HG02840 (cell line): ENCODE data around the gene GNAQ.

Source experiments
- ATAC-seq: cut with Tn5 transposase; IDR thresholded peaks from one replicate; pipeline ENCODE4 v1.9.1; 2021; ENCODE audit warnings: mild to moderate bottlenecking, moderate library complexity, moderate number of reproducible peaks; ENCODE audit not compliant: unreplicated experiment, low FRiP score

Gene GNAQ

GRCh38 chr9:77949751-77950436 lies 81.7 kb downstream of the GNAQ start:
- ATAC-seq = no peak

DNA sequence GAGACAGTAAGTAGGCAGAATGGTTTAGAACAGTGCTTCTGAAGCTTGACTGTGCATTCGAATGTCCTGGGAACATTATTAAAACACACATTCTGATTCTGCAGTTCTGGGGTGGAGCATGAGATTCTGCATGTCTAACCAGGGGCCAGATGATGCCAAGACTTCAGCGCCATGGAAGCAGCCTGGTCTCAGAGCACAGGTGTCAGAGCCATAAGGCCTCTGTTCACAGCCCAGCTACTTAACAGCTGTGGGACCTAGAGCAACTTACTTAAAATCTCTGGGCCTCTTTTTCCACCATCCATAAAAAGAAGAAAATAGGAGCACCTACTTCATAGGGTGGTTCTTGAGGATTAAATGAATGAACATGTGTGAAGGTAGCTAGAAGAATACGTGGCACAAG lies 84.0 kb downstream of the GNAQ start:
- ATAC-seq = no peak

DNA sequence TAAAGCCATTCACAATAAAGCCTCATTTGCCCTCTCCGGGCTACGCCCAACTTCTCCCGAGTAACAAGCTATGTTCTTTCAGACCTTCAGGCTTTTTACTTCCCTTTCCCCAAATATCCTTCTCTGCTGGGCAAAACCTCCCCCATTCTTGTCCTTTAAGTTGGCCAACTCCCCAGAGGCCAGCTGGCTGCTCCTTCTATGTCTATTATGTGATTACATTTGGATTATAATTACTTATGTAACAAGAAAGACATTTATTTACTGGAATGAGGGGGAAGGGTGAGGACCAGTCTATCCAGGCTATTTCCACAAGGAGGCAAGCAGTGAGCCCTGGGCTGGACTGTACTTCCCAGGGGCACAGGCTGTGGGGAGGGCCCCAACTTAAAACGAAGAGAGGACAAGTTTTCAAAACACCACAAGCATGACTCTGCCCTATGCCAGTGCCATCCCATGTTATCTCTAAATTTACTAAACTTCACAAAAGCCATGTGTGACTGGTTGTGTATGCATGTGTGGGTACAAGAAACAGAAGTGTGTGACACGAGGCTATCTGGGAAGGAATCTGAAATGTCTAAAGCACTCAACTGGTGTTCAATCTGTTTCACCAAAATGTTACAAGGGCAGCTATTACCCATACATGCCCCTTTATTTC lies 84.5 kb downstream of the GNAQ start:
- no peak for ATAC-seq

GRCh38 chr9:77946296-77946695 lies 85.3 kb downstream of the GNAQ start:
- ATAC-seq = no peak

GRCh38 chr9:77945798-77946197 lies 85.8 kb downstream of the GNAQ start:
- ATAC-seq = no peak

- no peak for ATAC-seq
These were observed 86.9 kb downstream of the GNAQ start for GRCh38 chr9:77944556-77945243.

DNA sequence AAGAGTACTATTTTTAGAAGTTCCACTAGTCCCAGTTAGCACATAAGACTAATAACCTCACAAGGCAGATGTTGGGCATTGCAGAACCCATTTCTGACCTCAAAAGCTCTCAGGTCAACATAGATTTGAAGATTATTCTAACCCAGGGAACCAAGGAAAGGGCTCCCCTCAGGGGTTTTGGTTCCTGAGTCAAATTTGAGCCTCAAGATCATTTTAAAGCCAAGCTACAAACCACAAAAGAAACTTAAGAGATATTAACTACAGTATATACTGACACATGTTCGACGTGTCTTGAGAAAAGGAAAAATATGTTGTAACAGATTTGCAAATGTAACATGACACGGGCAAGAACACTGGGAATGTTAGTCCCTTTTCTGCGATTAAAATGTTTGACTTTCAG lies 88.6 kb downstream of the GNAQ start:
- ATAC-seq = no peak

DNA sequence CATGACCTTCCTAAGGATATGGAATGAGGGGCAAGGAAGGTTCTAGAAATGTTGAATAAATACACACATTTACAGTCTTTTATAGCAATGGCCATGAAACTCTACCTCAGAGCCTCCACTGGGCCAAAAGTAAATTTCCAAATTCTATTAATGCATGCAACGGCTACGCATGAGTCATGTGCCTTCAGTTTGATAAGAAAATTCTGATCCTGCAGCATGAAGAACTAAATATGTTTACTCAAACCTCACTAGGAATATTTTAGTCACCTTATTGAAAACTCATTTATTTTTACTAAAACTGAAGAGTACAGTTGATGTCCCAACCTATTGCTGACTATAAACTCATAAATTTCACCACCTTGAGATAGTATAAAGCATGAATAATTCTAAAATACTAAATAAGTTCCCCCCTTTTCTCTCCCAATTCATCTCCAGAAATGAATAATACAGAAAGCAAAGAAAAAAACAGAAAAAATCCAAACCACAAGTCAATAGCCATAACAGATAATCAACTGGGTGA lies 92.4 kb downstream of the GNAQ start:
- ATAC-seq = no peak

- no peak for ATAC-seq
These were observed 93.4 kb downstream of the GNAQ start for GRCh38 chr9:77938163-77938562.

GRCh38 chr9:77935974-77936373 lies 95.6 kb downstream of the GNAQ start:
- no peak for ATAC-seq

DNA sequence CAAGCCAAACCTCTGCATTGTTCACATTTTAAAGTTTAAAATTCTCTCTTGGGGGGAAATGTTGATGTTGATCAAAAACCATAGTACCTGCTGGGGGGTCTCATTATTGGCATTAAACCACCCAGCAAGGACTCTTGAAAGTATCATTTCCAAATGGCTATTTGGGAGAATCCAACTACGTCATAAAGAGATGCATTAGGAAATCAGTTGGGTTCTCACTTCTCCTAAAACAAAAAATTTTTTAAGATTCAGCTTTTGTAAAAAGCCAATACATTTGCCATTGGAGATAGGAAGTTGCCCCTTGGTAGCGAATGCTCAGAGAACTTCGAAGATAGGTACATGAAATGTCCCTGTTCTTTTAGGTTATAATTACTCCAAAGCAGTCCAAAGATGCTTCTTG lies 96.4 kb downstream of the GNAQ start:
- no peak for ATAC-seq

GRCh38 chr9:77933976-77934375 lies 97.6 kb downstream of the GNAQ start:
- ATAC-seq = no peak

DNA sequence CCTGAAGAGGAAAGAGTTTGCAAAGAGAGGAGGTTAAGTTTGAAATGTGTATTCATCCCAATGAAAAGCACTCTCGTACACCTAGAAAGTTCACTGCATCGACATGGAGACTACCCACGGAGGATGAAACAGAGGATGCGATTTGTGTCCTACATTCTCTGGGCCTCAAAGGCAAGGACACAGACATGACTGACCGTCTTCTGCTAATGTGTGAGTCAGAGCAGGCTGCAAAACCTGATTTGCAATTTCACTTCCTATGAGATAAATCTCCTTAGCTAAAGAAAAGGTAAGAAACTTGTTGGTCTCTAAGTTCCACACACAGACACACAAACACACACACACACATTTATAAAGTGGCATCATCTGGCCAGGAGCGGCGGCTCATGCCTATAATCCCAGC lies 98.6 kb downstream of the GNAQ start:
- ATAC-seq = no peak

- ATAC-seq = no peak
These were observed 101.7 kb downstream of the GNAQ start for GRCh38 chr9:77929942-77930341.

- no peak for ATAC-seq
These were observed 104.3 kb downstream of the GNAQ start for GRCh38 chr9:77927265-77927664.

- ATAC-seq = no peak
These were observed 105.2 kb downstream of the GNAQ start for GRCh38 chr9:77926371-77926878.

GRCh38 chr9:77922591-77922990 lies 109.0 kb downstream of the GNAQ start:
- ATAC-seq = no peak

DNA sequence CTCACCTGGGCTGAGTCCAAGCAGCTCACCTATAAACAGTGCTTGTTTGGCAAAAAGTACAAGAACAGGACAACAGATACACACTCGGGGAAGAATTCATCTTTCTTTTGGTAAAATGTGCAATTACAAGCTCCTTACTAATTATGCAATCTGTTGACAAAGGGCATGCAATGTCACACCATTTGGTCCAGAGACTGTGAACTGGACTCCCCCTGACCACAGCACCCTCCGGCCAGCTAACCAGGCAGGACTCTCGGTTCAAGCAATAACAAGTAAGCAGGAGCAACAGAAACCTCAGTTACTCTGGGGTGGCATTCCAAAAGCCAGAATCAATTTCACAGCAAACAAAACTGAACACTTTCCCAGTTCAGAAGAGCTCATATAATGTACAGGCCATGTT lies 113.8 kb downstream of the GNAQ start:
- ATAC-seq = no peak

- ATAC-seq = no peak
These were observed 114.8 kb downstream of the GNAQ start for GRCh38 chr9:77916820-77917219.

DNA sequence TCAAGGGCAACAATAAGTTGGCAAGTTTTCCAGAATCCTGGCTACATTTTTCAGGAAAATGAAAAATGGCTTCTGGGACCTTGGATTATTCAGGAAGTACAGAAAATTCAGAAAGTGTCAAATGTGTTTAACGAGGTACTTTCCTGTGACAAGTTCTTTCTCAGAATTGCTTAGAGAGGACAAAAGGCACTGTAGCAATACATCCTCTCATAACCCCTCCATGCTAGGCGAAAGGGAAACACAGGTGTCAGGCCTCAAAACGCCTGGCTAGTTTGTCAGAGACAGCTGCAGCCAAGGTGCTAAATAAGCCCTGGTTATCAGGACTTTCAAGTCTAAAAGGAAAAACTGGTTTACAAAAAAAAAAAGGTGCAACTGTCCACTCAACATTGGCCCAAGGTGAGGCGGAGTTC lies 115.2 kb downstream of the GNAQ start:
- ATAC-seq = no peak

DNA sequence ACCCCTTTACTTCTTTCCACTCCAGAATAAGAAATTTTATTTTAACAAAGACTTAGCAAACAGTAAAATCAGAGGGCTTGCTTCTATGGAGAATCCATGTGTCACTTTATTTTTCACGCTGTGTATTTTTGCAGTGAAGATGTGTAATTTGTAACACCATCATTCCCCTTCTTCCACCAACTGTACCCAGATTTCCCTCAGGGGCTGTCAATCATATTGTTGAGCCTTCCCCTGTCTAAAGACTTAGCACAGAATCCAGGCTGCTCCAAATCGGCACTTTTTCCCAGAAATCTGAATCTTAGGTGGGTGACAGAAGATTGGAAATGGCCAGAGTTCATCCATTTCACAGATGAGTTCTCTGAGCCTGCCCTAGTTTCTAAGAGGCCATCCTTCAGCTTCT lies 115.9 kb downstream of the GNAQ start:
- no peak for ATAC-seq
